ENCODE measurements around the gene BICD1.
"Not testable (repeated sequence)": the region's sequence is repeated elsewhere in the genome, so short reads cannot be mapped to it uniquely, and the experiment has no call there.

The BICD1 gene

DNA sequence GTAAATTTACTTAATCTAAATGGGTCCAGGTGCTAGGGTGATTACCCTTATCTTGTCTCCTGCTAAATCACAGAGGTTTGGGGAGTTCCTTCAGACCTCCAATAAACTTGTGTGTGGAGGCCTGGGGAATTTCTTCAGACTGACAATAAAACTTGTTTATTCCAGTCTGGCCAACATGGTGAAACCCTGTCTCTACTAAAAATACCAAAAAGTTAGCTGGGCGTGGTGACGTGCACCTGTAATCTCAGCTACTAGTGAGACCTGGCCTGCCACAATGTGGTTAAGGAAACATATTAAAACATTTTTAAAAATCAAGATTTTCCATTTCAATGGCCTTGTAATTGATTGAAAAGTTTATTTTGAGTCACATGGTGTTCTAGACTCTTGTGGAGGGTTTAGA is 165.8 kb downstream of the BICD1 start:
- TF ChIP-seq, protein P1, sequence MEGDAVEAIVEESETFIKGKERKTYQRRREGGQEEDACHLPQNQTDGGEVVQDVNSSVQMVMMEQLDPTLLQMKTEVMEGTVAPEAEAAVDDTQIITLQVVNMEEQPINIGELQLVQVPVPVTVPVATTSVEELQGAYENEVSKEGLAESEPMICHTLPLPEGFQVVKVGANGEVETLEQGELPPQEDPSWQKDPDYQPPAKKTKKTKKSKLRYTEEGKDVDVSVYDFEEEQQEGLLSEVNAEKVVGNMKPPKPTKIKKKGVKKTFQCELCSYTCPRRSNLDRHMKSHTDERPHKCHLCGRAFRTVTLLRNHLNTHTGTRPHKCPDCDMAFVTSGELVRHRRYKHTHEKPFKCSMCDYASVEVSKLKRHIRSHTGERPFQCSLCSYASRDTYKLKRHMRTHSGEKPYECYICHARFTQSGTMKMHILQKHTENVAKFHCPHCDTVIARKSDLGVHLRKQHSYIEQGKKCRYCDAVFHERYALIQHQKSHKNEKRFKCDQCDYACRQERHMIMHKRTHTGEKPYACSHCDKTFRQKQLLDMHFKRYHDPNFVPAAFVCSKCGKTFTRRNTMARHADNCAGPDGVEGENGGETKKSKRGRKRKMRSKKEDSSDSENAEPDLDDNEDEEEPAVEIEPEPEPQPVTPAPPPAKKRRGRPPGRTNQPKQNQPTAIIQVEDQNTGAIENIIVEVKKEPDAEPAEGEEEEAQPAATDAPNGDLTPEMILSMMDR (conservative IDR thresholded peaks at IDR 0.05; ENCODE audit: low read depth, low read length) = no peak
- no peak overlapping the region for H3K4me3 ChIP-seq (ENCODE audit: low read length)
- no peak for DNase-seq (ENCODE audit: low read depth)

DNA sequence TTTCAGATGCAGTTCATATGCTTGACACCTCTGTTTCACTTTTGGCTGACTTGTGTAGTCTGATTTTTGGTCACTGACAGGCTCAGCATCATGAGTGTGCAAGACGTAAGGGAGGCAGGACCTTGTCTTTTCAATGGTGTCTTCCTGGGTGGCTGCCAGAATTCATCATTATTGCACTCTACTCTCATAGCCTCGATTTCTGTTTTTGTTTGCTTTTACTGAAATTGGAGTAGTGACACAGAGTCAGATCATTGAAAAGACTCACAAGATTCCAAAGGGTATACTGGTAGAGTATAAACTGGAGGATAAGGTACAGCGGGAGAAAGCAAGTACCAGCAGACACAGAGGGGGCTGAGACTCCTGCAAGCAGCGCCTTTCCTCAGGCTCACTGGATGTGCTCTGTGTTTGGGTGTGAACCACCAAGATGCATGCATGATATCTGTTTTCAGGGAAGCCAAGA is 166.4 kb downstream of the BICD1 start:
- no peak overlapping the region for H3K4me3 ChIP-seq (ENCODE audit: low read length)
- TF ChIP-seq, protein P1 (conservative IDR thresholded peaks at IDR 0.05; ENCODE audit: low read depth, low read length) = no peak
- no peak for DNase-seq (ENCODE audit: low read depth)

DNA sequence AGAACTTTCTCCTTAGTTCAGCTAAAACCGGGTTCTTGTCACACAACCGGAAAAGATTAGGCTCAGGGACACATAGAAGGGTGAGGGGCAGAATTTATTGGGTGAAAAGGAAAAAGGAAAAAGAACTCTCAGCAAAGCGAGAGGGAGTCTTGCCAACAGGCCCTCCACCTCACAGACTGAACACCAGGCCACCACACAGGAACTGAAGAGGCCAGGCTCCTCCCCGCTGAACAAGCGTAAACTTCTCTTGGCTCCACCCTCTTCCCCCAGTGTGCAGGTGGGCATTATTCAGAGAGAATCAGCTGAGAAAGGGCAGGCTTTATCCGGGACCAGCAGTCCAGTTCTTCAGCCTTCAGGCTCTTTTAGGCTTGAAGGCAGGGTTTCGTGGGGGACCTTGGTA is 167.1 kb downstream of the BICD1 start:
- H3K4me3 ChIP-seq (ENCODE audit: low read length) = no peak overlapping the region
- no peak for DNase-seq (ENCODE audit: low read depth)
- TF ChIP-seq, protein P1 (conservative IDR thresholded peaks at IDR 0.05; ENCODE audit: low read depth, low read length) = no peak

DNA sequence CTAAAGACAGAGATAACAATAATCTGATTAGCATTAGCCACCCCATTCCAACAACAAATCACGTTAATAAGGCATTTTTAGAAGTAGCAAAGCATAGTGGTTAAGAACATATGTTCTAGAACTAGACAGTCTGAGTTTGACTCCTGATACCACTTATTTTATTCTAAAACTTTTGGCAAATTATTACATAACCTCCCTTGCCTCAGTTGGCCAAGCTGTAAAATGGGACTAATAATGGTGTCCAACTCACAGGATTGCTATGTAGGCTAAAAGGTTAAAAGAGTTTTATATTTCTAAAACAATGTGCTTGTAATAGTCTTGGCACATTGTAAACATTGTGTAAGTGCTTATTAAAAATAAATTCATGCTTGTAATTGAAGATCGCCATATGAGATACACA is 168.0 kb downstream of the BICD1 start:
- no peak for DNase-seq (ENCODE audit: low read depth)
- no peak overlapping the region for H3K4me3 ChIP-seq (ENCODE audit: low read length)
- TF ChIP-seq, protein P1 (conservative IDR thresholded peaks at IDR 0.05; ENCODE audit: low read depth, low read length) = no peak

DNA sequence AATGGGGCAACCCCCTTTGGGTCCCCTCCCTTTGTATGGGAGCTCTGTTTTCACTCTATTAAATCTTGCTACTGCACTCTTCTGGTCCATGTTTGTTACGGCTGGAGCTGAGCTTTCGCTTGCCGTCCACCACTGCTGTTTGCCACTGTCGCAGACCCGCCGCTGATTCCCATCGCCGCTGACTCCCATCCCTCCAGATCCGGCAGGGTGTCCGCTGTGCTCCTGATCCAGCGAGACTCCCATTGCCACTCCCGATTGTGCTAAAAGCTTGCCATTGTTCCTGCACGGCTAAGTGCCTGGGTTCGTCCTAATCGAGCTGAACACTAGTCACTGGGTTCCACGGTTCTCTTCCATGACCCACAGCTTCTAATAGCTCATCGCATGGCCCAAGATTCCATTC is 168.9 kb downstream of the BICD1 start:
- H3K4me3 ChIP-seq (ENCODE audit: low read length); DNase-seq (ENCODE audit: low read depth): not testable (repeated sequence)

DNA sequence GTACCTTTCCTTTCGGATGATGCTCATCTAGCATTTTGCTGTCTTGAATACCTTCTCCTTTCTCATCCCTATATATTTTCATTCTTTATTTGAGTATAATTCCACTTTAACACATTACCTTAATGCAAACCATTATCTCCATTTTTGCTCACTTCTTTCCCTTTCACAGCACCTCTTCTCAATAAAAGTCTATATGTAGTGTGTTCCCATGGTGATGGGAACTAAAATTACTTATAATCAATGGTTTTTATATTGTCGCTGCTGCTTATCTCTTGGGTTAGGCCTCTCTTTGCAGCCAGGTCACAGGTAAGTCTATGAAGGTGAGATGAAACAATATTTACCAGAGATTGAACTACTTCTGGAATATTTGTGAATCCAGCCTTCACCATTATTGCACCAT is 171.1 kb downstream of the BICD1 start:
- H3K4me3 ChIP-seq (ENCODE audit: low read length) = no peak overlapping the region
- no peak for DNase-seq (ENCODE audit: low read depth)
- TF ChIP-seq, protein P1 (conservative IDR thresholded peaks at IDR 0.05; ENCODE audit: low read depth, low read length) = no peak

DNA sequence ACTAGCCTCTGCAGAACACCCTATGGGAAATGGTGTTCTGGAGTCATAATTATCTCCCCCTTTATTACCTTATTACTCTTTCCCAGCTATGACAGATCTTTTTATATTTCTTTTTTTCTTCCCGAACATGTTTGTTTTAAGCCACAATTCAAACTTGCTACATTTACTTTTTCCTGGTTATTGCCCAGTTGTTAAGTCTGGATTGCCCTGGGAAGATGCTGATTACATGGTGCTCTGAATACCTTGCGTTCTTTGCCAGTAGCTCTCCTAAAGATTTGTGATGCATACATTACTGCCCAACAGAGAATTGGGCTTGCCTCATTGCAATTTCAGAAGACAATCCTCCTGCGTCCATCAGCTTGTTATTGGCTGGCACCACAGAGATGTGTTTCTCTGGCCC is 174.5 kb downstream of the BICD1 start:
- no peak overlapping the region for H3K4me3 ChIP-seq (ENCODE audit: low read length)
- no peak for DNase-seq (ENCODE audit: low read depth)
- TF ChIP-seq, protein P1 (conservative IDR thresholded peaks at IDR 0.05; ENCODE audit: low read depth, low read length) = no peak

DNA sequence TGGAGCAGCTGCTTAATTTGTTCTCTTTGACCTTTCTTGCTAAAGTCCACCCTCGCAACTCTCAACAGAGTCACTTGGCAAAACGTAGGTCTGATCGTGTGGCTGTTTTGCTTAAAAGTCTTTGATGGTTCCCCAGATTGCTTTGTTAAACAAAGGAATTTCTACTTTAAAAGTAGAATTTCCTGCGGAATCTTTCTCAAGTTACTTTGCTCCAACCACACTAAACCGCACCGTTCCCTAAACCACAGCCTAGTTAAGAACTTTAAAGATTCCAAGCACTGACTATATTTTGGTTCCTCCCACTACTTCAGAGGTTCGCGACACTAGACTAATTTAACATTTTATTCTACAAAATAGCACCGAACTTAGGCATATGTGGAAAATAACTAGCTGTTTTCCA is 177.9 kb downstream of the BICD1 start:
- no peak for DNase-seq (ENCODE audit: low read depth)
- TF ChIP-seq, protein P1 (conservative IDR thresholded peaks at IDR 0.05; ENCODE audit: low read depth, low read length) = no peak
- H3K4me3 ChIP-seq (ENCODE audit: low read length) = no peak overlapping the region
